Esophagus muscularis mucosa (tissue), 4 donors: ENCODE measurements around the gene TMEM154. TPM values are rescaled to one million over a fixed set of nuclear protein-coding genes. Genes with fewer than 3 reads are reported as not detected.

ENCODE experiments used
- DNase-seq: peaks from one replicate; pipeline ENCODE4 v3.0.0-alpha.2; 2017; ENCODE audit errors: extremely low spot score
- H3K27ac ChIP-seq, 4 donors: fragments of 200-600 bp; sonication (generic); replicated peaks in 1 of 4; 1 replicate in 3 of 4; 2 replicates in 1 of 4; pipeline ENCODE4 v1.5.1; 2016 to 2019; ENCODE audit warnings: mild to moderate bottlenecking in 1 of 4
- H3K27me3 ChIP-seq, 4 donors: fragments of 200-600 bp; sonication (generic); one replicate each; pipeline versions ENCODE4 v1.5.1 to v1.6.0; 2016 to 2019
- H3K36me3 ChIP-seq, 4 donors: fragments of 200-600 bp; sonication (generic); one replicate each; pipeline ENCODE4 v1.5.1; 2016 to 2019
- H3K4me1 ChIP-seq, 4 donors: fragments of 200-600 bp; sonication (generic); one replicate each; pipeline ENCODE4 v1.5.1; 2016 to 2019
- H3K4me3 ChIP-seq, 4 donors: fragments of 200-600 bp; sonication (generic); 1 replicate in 2 of 4; 2 replicates in 2 of 4; pipeline ENCODE4 v1.5.1; 2016 to 2019; ENCODE audit warnings: mild to moderate bottlenecking in 4 of 4, moderate library complexity in 1 of 4
- H3K9me3 ChIP-seq, 4 donors: fragments of 200-600 bp; sonication (generic); 1 replicate in 3 of 4; 2 replicates in 1 of 4; pipeline ENCODE4 v1.5.1; 2016 to 2019
- CTCF ChIP-seq, 3 experiments: fragments of 200-600 bp in 2 of 3; fragments of 450-650 bp in 1 of 3; sonication (generic) in 2 of 3; IDR thresholded peaks; one replicate each; pipeline ENCODE4 v1.5.1; 2017 to 2019; ENCODE audit warnings: antibody characterized with exemption in 3 of 3, mild to moderate bottlenecking in 2 of 3, moderate library complexity in 1 of 3
- EP300 ChIP-seq: sonication (generic); formaldehyde crosslinking; IDR thresholded peaks from one replicate; pipeline ENCODE4 v1.6.1; 2017; ENCODE audit warnings: antibody characterized with exemption
- POLR2A ChIP-seq: fragments of 450-650 bp; IDR thresholded peaks from one replicate; pipeline ENCODE4 v1.6.1; 2017; ENCODE audit warnings: antibody characterized with exemption, moderate library complexity, mild to moderate bottlenecking, low read depth
- POLR2AphosphoS5 ChIP-seq, 2 donors: sonication (generic); formaldehyde crosslinking; IDR thresholded peaks; one replicate each; pipeline ENCODE4 v1.6.1; 2017; ENCODE audit warnings: antibody characterized with exemption in 2 of 2
- WGBS: methylation state at CpG from one replicate; pipeline ENCODE4 v1.1.5; 2018; 5-methylcytosine and 5-hydroxymethylcytosine counted together
- intact Hi-C: fragments of 100-400 bp; cut with DNase I; formaldehyde crosslinking; loops from one replicate; pipeline ENCODE4 v1.15.1; 2023
- total RNA-seq, 4 donors: library from RNA; depleted of rRNA; stranded (reverse); fragments of >200 nt; gene quantifications; one replicate each; pipeline versions ENCODE4 v1.1.0 to v1.2.1, GENCODE V29; 2016

The TMEM154 gene
- total RNA-seq, 4 donors from 2014 or later, result 1.1 to 2.9 (median 2.3) TPM

- 79% methylated on average over 6 of the region's 6 CpGs for WGBS
- H3K27me3 ChIP-seq, result no peaks in the 10 kb centered on the region
- intact Hi-C loops, result no loop called here
- H3K27ac ChIP-seq, result no peak overlapping the region
- no peaks in the 10 kb centered on the region for H3K4me1 ChIP-seq
- H3K9me3 ChIP-seq, result peaks cover 0 to 7% (median 2%) of the 10 kb centered on the region in 4 donors
- no peaks in the 10 kb centered on the region for H3K36me3 ChIP-seq
- DNase-seq, result no peak
- TF ChIP-seq POLR2AphosphoS5 (IDR thresholded peaks at IDR 0.05) (no peak), EP300 (no peak)
- H3K4me3 ChIP-seq, result no peak overlapping the region
Observed at GRCh38 chr4:152663203-152664066, 16.4 kb downstream of the TMEM154 start.

GRCh38 chr4:152661649-152662048 is 18.1 kb downstream of the TMEM154 start:
- no peak for TF ChIP-seq POLR2A
- TF ChIP-seq CTCF (IDR thresholded peaks at IDR 0.05), result no peak
- no peak for TF ChIP-seq POLR2AphosphoS5 (IDR thresholded peaks at IDR 0.05)
- TF ChIP-seq EP300, result no peak
- Histone ChIP-seq H3K9me3 (peaks cover 0 to 23% (median 20%) of the 10 kb centered on the region in 4 donors), H3K4me1 (no peaks in the 10 kb centered on the region), H3K36me3 (no peaks in the 10 kb centered on the region), H3K27ac (no peak overlapping the region), H3K27me3 (no peaks in the 10 kb centered on the region), H3K4me3 (no peak overlapping the region)
- intact Hi-C loops, result no loop called here
- WGBS, result 70% methylated on average over 2 of the region's 2 CpGs
- DNase-seq, result no peak

GRCh38 chr4:152660526-152660925 is 19.3 kb downstream of the TMEM154 start:
- no peak overlapping the region for H3K4me3 ChIP-seq
- H3K4me1 ChIP-seq, result peaks cover 0 to 5% (median 0%) of the 10 kb centered on the region in 4 donors
- no peak overlapping the region for H3K27ac ChIP-seq
- H3K36me3 ChIP-seq, result no peaks in the 10 kb centered on the region
- no peak for TF ChIP-seq CTCF (IDR thresholded peaks at IDR 0.05)
- TF ChIP-seq POLR2A, result no peak
- no peak for TF ChIP-seq POLR2AphosphoS5 (IDR thresholded peaks at IDR 0.05)
- no peak for TF ChIP-seq EP300
- no peaks in the 10 kb centered on the region for H3K27me3 ChIP-seq
- intact Hi-C loops, result no loop called here
- whole genome bisulfite sequencing, result 93% methylated on average over 4 of the region's 5 CpGs
- H3K9me3 ChIP-seq, result peaks cover 0 to 26% (median 22%) of the 10 kb centered on the region in 4 donors
- DNase-seq, result no peak

GRCh38 chr4:152659806-152660205 is 20.0 kb downstream of the TMEM154 start:
- Histone ChIP-seq H3K4me1 (peaks cover 0 to 7% (median 0%) of the 10 kb centered on the region in 4 donors), H3K36me3 (no peaks in the 10 kb centered on the region), H3K9me3 (peaks cover 0 to 26% (median 22%) of the 10 kb centered on the region in 4 donors), H3K4me3 (no peak overlapping the region), H3K27ac (no peak overlapping the region), H3K27me3 (no peaks in the 10 kb centered on the region)
- no peak for TF ChIP-seq CTCF (IDR thresholded peaks at IDR 0.05)
- no peak for TF ChIP-seq POLR2AphosphoS5 (IDR thresholded peaks at IDR 0.05)
- no peak for TF ChIP-seq POLR2A
- no peak for TF ChIP-seq EP300
- intact Hi-C loops, result no loop called here
- DNase-seq, result no peak
- WGBS, result 76% methylated on average over 4 of the region's 4 CpGs

GRCh38 chr4:152657657-152658056 is 22.1 kb downstream of the TMEM154 start:
- TF ChIP-seq CTCF (IDR thresholded peaks at IDR 0.05) (no peak), EP300 (no peak), POLR2A (no peak), POLR2AphosphoS5 (IDR thresholded peaks at IDR 0.05) (no peak)
- H3K27ac ChIP-seq, result no peak overlapping the region
- WGBS, result 91% methylated on average over 2 of the region's 2 CpGs
- intact Hi-C loops, result no loop called here
- no peak overlapping the region for H3K4me3 ChIP-seq
- H3K36me3 ChIP-seq, result no peaks in the 10 kb centered on the region
- no peak for DNase-seq
- H3K9me3 ChIP-seq, result peaks cover 0 to 26% (median 22%) of the 10 kb centered on the region in 4 donors
- H3K27me3 ChIP-seq, result no peaks in the 10 kb centered on the region
- H3K4me1 ChIP-seq, result peaks cover 0 to 7% (median 0%) of the 10 kb centered on the region in 4 donors
